HPDE6-E6E7 (cell line): ENCODE results near the gene SLC25A43.
"Not testable (repeated sequence)": the region's sequence is repeated elsewhere in the genome, so short reads cannot be mapped to it uniquely, and the experiment has no call there.

Experiments used
- DNase-seq: peaks from one replicate; pipeline ENCODE4 v3.0.0; 2011; ENCODE audit warnings: missing footprints; ENCODE audit errors: extremely low spot score

SLC25A43 gene

GRCh38 chrX:119467842-119468550 is 68.9 kb downstream of the SLC25A43 start, which contains the start of gene SLC25A5:
Gene SLC25A5 (plus strand): TSS chrX:119468444. CDS start chrX:119468516, 72 bp downstream.
- peak; percentile 46 for DNase-seq

DNA sequence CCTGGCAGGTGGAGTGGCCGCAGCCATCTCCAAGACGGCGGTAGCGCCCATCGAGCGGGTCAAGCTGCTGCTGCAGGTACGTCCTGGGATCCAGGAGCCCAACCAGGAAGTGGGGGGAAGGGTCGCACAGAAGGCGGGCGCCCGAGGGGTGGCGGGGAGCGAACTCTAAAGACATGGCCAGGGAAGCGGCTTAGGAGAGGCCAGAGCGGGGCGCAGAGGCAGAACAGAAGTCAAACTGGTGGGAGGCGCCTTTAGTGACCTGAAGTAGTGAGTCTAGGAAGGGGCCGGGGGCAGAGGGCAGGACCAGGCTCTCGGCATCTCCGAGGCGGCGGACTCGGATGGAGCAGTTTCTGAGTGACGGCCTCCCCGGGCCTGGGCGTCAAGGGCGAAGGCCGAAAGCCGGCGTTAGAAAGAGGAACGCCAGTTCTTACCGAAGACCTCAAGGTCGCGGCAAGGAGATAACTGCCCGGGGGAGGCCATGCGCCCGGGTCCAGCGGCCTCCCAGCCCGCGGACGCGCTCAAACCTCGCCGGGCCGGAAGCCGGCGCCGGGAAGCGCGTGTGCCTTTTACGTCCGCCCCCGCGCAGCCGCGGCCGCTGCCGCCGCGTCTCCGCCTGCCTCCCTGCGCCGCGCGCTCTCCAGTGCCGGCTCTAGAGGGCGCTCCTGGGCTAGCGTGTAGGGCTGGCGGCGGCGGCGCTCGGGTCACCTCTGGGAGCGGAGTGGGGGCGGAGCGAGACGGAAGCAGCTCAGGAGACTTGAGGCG is 69.6 kb downstream of the SLC25A43 start:
- peak; percentile 35 for DNase-seq

DNA sequence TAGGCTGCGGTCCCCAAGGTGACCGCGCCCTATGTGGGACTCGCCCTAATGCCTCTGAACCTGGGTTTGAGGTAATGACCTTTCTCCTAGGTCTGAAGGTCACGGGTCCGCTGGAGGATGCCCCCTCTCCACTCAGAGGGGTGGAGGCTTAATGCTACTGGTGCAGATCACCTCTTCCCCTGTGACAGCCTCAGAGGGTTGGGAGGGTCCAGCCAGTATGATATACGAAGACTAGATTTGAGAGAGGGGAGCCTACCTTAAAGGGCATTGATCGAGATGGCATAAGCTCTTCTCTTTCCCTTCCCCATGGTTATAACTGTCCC is 70.1 kb downstream of the SLC25A43 start:
- DNase-seq, result no peak

DNA sequence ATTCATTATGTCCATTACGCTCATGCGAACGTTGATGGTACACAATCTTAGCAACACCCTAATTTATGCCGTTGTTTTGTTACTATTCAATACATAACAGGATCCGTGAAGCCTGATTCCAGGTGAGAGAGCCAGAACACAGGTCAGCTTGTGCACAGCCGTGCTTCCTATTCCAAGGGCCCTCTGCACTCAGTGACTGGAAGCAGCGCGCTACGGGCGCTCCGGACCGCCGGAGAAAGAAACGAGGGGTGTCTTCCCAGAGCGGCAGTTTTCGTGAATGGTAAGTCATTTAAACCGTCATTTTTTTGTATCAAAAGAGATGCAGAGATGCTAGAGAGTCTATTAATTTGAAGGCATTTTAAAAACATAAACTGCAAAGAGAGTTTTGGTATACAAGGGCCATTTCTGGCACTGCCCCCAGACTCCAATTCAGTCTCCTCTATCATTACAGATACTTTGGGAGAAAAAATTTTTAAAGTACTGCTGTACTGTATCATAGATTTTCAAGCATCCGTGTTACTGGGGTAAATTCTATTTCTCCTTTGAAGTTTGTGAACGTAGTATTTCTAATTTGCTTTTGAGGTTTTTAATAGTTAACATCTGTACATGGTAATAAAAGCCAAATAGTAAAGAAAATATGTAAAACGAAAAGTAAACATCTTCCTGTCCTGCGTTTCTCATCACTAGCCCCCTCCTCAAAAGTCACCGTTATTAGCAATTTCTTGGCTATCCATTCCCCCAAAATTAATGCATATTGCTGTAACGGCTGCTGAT is 75.7 kb downstream of the SLC25A43 start:
- no peak for DNase-seq

DNA sequence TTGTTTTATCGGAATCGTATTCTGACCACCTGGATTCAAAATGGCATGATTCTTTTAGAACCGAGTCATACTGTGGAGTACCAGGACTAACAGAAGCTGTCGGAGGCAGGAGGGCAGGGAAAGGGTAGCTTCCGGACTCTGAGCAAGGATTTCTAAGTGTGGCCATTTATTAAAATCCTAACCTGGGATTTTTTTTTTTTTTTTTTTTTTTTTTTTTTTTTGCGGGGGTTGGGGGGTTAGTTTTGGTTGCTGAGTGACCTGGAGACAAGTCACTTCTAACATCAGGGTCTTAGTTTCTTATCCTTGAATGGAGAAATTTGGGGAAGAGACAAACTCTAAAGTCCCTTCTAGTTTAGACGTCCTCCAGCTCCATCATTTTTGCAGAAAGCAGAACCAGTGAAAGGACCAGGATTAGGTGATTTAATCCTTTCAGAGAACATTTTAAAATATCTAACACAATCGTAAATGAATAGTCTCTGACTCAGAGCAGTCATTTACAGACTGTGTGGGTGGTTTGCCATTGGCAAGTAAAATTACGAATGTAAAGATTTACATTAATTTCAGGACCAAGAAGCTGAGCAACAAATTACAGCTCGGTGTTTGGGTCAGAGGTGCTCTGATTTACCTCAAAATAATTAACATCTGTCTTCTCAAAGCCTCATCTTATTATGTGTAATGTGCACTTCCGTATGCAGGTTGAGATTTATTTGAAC is 76.4 kb downstream of the SLC25A43 start:
- DNase-seq, result no peak

- no peak for DNase-seq
These were observed 78.7 kb downstream of the SLC25A43 start for GRCh38 chrX:119477812-119478232.

- DNase-seq, result no peak
These were observed 79.4 kb downstream of the SLC25A43 start for GRCh38 chrX:119478504-119478903.

- DNase-seq, result no peak
These were observed 80.7 kb downstream of the SLC25A43 start for GRCh38 chrX:119479845-119480244.

DNA sequence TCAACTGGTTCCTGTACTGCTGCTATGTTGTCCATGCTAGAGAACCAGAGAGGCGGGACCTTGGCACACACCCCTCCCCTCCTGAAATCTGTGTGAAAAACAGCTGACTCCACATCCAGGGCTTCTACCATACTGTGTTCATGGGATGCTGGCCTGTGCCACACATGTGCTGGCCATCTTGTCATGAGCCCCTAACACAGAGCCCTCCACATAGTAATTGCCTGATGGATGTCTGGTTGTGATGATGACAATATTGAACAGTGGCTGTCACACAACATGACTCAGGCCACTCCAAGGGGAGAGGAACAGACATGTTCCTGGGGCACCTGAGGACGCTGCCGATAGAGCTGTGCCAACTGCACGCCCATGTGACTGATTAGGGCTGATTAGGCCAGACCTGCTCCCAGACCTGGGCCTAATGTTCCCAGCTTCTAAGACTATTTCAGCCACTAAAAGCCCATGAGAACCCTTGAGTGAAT is 82.2 kb downstream of the SLC25A43 start:
- no peak for DNase-seq

DNA sequence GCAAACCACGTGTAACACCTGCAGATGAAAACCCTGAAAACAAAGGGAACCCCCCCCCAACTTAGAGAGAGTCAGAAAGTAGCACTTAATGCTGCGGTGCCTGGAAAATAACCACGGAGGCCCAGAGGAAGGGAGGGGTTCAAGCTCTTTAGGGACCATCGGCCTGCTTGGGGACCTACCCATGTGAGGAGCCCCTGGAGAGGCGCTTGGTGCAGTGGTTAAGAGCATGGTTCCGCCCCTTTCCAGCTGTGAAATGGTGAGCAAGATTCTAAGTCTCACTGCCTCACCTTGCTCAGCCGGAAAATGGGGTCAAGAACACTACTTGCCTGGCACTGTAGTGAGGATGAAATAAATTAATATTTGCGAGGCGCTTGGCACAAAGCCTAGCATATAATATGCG is 82.9 kb downstream of the SLC25A43 start:
- DNase-seq, result no peak

DNA sequence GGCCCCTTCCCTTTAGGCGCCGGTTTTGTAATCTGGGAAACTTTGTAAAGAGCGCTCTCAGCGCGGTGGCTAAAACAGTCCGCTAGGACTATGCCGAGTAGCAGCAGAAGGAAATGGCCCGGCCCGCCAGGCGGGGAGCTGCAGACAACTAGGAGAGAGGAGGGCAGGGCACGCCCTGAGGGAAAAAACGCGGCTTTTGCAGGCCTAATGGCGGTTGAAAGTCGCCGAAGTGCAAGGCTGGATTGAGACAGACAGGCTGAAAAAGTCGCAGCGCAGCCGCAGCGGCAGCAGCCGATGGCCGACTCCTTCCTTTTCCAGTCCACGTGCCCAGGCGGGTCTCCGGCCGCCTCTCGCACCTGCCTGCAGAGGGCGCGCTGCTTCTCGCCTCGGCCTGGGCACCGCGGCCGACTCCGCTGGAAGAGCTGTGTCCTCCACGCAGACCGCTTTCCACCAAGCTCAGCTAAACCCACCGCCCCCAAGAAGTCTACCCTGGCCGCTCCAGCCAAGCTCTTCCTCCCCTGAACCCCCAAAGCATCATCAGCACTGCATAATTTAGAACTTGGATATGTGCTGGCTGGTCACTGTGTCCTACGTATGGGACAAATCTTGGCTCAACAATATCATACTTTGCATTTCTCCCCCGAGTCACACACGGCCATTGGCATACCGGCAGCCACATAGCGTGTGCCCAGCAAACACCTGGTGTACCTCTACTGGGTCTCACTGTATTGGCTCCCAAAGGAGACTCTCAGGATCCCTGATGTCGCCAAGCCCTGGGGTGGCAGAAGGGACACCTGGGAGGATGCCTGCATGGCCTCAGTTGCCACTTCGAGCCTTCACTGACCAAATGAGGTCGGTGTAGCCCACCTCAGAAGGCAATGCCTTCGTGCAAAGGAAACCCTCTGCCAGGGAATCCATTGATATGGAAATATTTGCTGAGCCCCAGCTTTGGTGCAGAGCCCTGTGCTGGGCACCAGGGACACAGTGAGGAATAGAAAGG is 83.6 kb downstream of the SLC25A43 start:
- no peak for DNase-seq

DNA sequence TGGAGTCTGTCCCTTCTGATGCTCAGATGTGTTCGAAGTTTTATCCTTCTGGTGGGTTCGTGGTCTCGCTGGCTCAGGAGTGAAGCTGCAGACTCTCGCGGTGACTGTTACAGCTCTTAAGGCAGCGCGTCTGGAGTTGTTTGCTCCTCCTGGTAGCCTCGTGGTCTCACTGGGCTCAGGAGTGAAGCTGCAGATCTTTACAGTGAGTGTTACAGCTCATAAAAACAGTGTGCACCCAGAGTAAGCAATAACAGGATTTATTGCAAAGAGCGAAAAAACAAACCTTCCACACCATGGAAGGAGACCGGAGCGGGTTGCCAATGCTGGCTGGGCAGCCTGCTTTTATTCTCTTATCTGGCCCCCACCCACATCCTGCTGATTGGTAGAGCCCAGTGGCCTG is 87.6 kb downstream of the SLC25A43 start:
- DNase-seq, result no peak

- DNase-seq, result not testable (repeated sequence)
These were observed 88.6 kb downstream of the SLC25A43 start for GRCh38 chrX:119487766-119488165.

GRCh38 chrX:119488749-119489148 is 89.6 kb downstream of the SLC25A43 start:
- no peak for DNase-seq

DNA sequence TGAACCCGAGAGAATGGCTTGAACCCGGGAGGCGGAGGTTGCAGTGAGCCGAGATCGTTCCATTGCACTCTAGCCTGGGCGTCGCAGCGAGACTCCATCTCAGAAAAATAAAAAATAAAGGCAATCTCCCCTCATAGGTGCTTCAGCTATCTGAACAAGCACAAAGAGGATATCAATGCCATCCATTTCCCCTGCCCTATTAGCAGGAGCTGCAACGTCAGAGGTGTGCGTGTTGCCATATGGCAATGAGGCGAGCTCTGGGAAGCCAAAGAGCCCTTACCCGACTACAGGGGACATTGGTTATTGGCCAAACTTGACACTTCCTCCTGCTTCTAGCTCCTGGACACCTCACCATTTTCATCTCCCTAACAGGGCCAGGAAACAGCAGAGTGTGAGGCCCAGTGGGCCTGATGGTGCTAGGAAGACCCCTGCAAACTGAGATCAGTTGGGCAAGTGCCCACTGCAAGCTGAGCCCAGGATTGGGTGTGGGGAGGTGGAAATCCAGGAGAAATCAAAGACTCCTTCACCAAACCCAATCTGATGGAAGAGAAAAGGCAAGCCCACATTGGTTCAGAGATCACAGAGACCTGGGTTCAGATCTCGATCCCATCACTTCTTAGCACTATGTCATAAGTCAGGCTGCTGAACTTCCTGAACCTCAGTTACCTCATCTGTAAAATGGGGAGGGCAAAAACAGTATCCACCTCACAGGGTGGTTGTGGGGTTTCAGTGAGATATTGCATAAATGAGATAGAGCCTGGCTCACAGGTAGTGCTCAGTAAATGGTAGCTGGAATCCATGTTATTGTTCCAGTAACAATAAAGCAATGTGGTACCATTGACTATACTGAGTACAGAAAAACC is 90.3 kb downstream of the SLC25A43 start:
- DNase-seq, result no peak

GRCh38 chrX:119492463-119492862 is 93.3 kb downstream of the SLC25A43 start:
- DNase-seq, result no peak

DNA sequence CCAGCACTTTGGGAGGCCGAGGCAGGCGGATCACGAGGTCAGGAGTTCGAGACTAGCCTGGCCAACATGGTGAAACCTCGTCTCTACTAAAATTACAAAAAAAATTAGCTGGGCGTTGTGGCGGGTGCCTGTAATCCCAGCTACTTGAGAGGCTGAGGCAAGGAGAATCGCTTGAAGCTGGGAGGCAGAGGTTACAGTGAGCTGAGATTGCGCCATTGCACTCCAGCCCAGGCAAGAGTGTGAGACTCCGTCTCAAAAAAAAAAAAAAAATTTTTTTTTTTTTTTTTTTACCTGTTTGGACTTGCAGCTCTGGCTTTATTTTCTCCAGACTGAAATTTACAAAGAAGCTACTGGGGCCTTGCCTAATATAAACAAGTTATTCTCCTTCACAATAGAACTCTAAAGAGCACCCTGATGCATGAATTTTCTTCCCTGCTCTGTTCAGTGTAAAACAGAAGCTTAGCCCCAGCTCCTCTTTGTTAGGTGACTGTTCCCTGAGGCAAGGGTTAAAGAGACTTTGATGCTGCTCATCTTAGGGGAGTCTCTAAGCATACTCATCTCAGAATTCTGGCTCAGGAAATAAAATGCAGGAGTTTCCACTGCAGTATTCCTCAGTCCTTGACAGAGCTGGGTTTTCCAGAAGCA is 94.8 kb downstream of the SLC25A43 start:
- not testable (repeated sequence) for DNase-seq

DNA sequence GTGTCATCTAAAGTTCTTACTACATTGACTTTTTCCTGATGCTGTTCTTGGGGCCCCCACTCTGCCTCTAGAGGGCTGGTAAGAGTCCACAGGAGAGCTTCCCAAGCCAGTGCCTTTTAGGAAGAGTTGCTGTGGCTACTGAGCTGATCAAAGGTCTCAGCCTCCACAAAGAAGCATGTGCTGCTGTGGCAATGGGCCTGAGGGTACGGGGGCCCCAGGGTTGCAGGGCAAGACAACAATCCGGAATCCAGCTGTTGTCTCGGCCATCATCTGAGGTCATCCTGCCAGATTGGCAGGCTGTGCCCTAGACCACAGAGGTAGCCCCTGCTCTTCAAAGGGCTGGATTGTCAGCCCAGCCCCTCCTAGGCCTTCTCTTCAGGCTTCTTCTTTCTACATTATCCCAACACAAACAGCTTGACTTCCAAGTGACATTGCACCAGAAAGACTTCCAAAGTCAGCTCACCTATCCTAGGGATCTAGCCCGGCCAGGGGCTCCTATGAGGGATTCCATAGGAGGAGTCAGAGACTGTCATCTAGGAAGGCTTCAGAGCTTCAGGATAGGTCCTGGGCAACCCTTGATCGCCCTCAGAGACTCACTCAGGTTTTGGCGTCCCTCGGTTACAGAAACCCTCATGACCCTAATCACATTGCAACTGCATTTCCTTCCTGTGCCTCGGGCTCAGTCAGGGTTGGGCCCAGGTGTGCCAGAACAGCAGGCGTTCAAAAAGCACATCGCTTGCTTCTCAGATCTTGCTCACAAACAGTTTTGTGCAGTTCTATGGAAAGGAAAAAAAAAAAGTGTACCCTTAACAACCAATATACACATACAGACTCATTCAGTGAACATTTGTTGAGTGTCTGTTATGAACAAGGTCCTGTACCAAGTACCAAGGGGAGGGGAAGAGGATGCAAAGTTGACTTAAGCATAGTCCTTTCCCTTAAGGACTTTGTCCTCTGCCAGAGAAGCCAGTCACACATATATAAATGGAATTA is 96.9 kb downstream of the SLC25A43 start:
- no peak for DNase-seq
